Hepatocyte (in vitro differentiated cells): Measurements from ENCODE around the gene DVL2. TPM values are rescaled to one million over a fixed set of nuclear protein-coding genes. Genes with fewer than 3 reads are reported as not detected.

Experiments used
- DNase-seq: peaks from one replicate; pipeline ENCODE4 v3.0.0-alpha.2; 2016; ENCODE audit warnings: low spot score
- H2AFZ ChIP-seq: fragments of 200-600 bp; sonication (generic); 2 replicates; pipeline ENCODE4 v1.6.0; 2016; ENCODE audit warnings: antibody characterized with exemption, mild to moderate bottlenecking
- H3K27ac ChIP-seq: fragments of 200-600 bp; sonication (generic); 2 replicates; pipeline ENCODE4 v1.5.1; 2016; ENCODE audit warnings: mild to moderate bottlenecking
- H3K27me3 ChIP-seq: fragments of 200-600 bp; sonication (generic); 2 replicates; pipeline ENCODE4 v1.6.1; 2016
- H3K36me3 ChIP-seq: fragments of 200-600 bp; sonication (generic); replicated peaks from 2 replicates; pipeline ENCODE4 v1.5.1; 2016; ENCODE audit warnings: low read depth; ENCODE audit not compliant: insufficient read depth
- H3K4me1 ChIP-seq: fragments of 200-600 bp; sonication (generic); 2 replicates; pipeline ENCODE4 v1.5.1; 2016; ENCODE audit warnings: mild to moderate bottlenecking, moderate library complexity; ENCODE audit not compliant: insufficient read depth
- H3K4me2 ChIP-seq: fragments of 200-600 bp; sonication (generic); 2 replicates; pipeline ENCODE4 v1.6.0; 2016
- H3K4me3 ChIP-seq: fragments of 200-600 bp; sonication (generic); 2 replicates; pipeline ENCODE4 v1.5.1; 2016; ENCODE audit warnings: mild to moderate bottlenecking
- H3K79me2 ChIP-seq: fragments of 200-600 bp; sonication (generic); 2 replicates; pipeline ENCODE4 v1.6.0; 2017; ENCODE audit warnings: mild to moderate bottlenecking
- H3K9me2 ChIP-seq: fragments of 200-600 bp; sonication (generic); replicated peaks from 2 replicates; pipeline ENCODE4 v1.6.0; 2017; ENCODE audit warnings: mild to moderate bottlenecking; ENCODE audit not compliant: insufficient read depth
- H3K9me3 ChIP-seq: fragments of 200-600 bp; sonication (generic); 2 replicates; pipeline ENCODE4 v1.5.1; 2016; ENCODE audit warnings: low read depth, mild to moderate bottlenecking
- H4K20me1 ChIP-seq: fragments of 200-600 bp; sonication (generic); 2 replicates; pipeline ENCODE4 v1.6.0; 2016; ENCODE audit warnings: mild to moderate bottlenecking; ENCODE audit not compliant: insufficient read depth, poor library complexity, severe bottlenecking
- EZH2 ChIP-seq: fragments of 200-600 bp; sonication (generic); IDR thresholded peaks from 2 replicates; pipeline ENCODE4 v1.6.1; 2016; ENCODE audit warnings: antibody characterized with exemption, mild to moderate bottlenecking, borderline replicate concordance
- EZH2phosphoT487 ChIP-seq: fragments of 200-600 bp; sonication (generic); IDR thresholded peaks from one replicate; pipeline ENCODE4 v1.6.1; 2018; ENCODE audit warnings: antibody characterized with exemption, mild to moderate bottlenecking, low read depth, moderate library complexity; ENCODE audit not compliant: unreplicated experiment, severe bottlenecking
- WGBS: methylation state at CpG from one replicate; pipeline ENCODE4 v1.1.6; 2016; ENCODE audit warnings: low lambda C conversion rate; ENCODE audit errors: missing lambda C conversion rate; 5-methylcytosine and 5-hydroxymethylcytosine counted together
- polyA plus RNA-seq: library from polyadenylated mRNA; unstranded; fragments of >200 nt; fragmentation: Nextera tagmentation; extraction: Ambion mirVana; gene quantifications from 2 replicates; pipeline ENCODE4 v1.2.1, GENCODE V29; 2016
- total RNA-seq: library from RNA; depleted of rRNA; stranded (reverse); fragments of >200 nt; gene quantifications from 2 replicates; pipeline ENCODE4 v1.2.3, GENCODE V29; 2014
- TF ChIP-seq, protein P1 (sequence below): fragments of 200-600 bp; sonication (generic); IDR thresholded peaks from 2 replicates; pipeline ENCODE4 v1.5.1; 2016; ENCODE audit warnings: antibody characterized with exemption, mild to moderate bottlenecking; ENCODE audit not compliant: poor library complexity

DVL2 gene
- total and polyA plus RNA-seq, 2 experiments from 2014 or later = 62.1 to 74.7 TPM

DNA sequence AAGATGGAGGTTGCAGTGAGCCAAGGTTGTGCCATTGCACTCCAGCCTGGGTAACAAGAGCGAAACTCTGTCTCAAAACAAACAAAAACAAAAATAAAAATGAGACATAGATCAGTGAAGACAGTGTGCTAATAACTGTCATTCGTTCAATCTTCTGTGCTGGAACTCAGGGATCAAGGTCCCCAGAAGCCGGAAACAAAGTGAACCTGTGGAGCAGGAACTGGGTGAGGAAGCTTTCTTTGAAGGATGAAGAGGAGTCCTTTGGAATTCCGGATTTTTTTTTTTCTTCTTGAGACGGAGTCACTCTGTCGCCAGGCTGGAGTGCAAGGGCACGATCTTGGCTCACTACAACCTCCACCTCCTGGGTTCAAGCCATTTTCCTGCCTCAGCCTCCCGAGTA lies 45.1 kb upstream of the DVL2 start:
- Histone ChIP-seq H3K9me2 (no peaks in the 10 kb centered on the region), H3K4me1 (peaks cover 13% of the 10 kb centered on the region), H3K4me3 (no peak overlapping the region), H3K4me2 (no peak overlapping the region), H3K27me3 (peaks cover 4% of the 10 kb centered on the region), H4K20me1 (no peaks in the 10 kb centered on the region), H2AFZ (no peak overlapping the region), H3K79me2 (no peaks in the 10 kb centered on the region), H3K36me3 (no peaks in the 10 kb centered on the region), H3K9me3 (no peaks in the 10 kb centered on the region), H3K27ac (no peak overlapping the region)
- no peak for DNase-seq
- TF ChIP-seq EZH2phosphoT487 (no peak), EZH2 (no peak)
- TF ChIP-seq, protein P1, sequence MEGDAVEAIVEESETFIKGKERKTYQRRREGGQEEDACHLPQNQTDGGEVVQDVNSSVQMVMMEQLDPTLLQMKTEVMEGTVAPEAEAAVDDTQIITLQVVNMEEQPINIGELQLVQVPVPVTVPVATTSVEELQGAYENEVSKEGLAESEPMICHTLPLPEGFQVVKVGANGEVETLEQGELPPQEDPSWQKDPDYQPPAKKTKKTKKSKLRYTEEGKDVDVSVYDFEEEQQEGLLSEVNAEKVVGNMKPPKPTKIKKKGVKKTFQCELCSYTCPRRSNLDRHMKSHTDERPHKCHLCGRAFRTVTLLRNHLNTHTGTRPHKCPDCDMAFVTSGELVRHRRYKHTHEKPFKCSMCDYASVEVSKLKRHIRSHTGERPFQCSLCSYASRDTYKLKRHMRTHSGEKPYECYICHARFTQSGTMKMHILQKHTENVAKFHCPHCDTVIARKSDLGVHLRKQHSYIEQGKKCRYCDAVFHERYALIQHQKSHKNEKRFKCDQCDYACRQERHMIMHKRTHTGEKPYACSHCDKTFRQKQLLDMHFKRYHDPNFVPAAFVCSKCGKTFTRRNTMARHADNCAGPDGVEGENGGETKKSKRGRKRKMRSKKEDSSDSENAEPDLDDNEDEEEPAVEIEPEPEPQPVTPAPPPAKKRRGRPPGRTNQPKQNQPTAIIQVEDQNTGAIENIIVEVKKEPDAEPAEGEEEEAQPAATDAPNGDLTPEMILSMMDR = no peak
- WGBS = 93% methylated on average over 8 of the region's 8 CpGs

DNA sequence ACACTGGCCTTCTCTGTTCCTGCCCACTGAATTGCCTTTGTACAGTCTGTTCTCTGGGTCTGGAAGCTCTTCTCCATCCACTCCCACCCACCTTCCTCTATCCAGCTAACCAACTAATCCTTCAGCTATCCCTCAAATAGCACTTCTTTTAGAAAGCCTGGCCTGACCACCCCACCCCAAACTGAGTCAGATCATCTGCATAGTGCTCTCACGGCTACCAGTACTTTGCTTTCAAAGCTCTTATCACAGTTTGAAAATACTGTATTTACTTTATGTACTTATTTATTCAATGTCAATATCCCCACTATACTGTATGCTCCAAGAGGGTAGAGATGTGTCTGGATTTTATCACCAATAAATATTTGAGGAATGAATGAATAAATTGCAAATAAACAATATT lies 32.5 kb upstream of the DVL2 start:
- TF ChIP-seq, protein P1 = no peak
- WGBS = 35% methylated on average over 1 of the region's 1 CpG
- H3K79me2 ChIP-seq = peaks cover 8% of the 10 kb centered on the region
- DNase-seq = peak; percentile 18
- no peak overlapping the region for H3K27ac ChIP-seq
- no peaks in the 10 kb centered on the region for H3K9me3 ChIP-seq
- H3K4me1 ChIP-seq = peaks cover 12% of the 10 kb centered on the region
- peaks cover 3% of the 10 kb centered on the region for H3K27me3 ChIP-seq
- H3K36me3 ChIP-seq = no peaks in the 10 kb centered on the region
- no peak overlapping the region for H3K4me2 ChIP-seq
- H2AFZ ChIP-seq = no peak overlapping the region
- H3K4me3 ChIP-seq = no peak overlapping the region
- no peaks in the 10 kb centered on the region for H3K9me2 ChIP-seq
- no peaks in the 10 kb centered on the region for H4K20me1 ChIP-seq

DNA sequence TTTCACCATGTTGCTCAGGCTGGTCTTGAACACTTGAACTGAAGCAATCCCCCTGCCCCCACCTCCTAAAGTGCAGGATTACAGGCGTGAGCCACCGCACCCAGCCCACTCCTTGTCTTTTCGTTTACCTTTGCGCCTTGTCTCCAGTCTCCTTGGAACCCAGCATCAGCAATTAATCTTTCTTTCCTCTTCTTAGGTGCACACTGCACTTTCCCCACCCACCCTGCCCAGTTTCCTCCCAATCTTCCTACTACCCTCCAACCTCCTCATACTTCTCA lies 29.4 kb upstream of the DVL2 start:
- peaks cover 27% of the 10 kb centered on the region for H3K4me1 ChIP-seq
- peaks cover 5% of the 10 kb centered on the region for H3K27me3 ChIP-seq
- H3K9me3 ChIP-seq = no peaks in the 10 kb centered on the region
- H3K27ac ChIP-seq = peak overlapping the region; percentile 98
- H3K36me3 ChIP-seq = no peaks in the 10 kb centered on the region
- H3K4me2 ChIP-seq = peak overlapping the region; percentile 85
- DNase-seq = peak; percentile 37
- H3K4me3 ChIP-seq = peak overlapping the region; percentile 46
- H3K79me2 ChIP-seq = peaks cover 29% of the 10 kb centered on the region
- no peaks in the 10 kb centered on the region for H3K9me2 ChIP-seq
- H4K20me1 ChIP-seq = no peaks in the 10 kb centered on the region
- TF ChIP-seq, protein P1 = no peak
- no peak for TF ChIP-seq EZH2phosphoT487
- TF ChIP-seq EZH2 = no peak
- H2AFZ ChIP-seq = no peak overlapping the region
- 30% methylated on average over 4 of the region's 4 CpGs for WGBS
